Measurements from ENCODE around the gene DAAM2. TPM values are rescaled to one million over a fixed set of nuclear protein-coding genes. Genes with fewer than 3 reads are reported as not detected.

Gene DAAM2
- total and polyA plus RNA-seq, 2 of the 8 experiments (the other 6 are each of a cell fraction or from before 2014, with no cell fraction given) = 1.5 to 2.9 TPM

GRCh38 chr6:39903656-39904055 is 111.5 kb downstream of the DAAM2 start:
- Histone ChIP-seq H4K8ac (ENCODE audit: extremely low read depth, insufficient read depth, low read length) (no peak overlapping the region; the same call in 1 of the 2 replicates), H2BK15ac (ENCODE audit: low read length) (no peak overlapping the region), H3K14ac (ENCODE audit: insufficient read length) (no peak overlapping the region), H3K4me2 (ENCODE audit: insufficient read depth in 1 of 2, low read depth in 2 of 2, low read length in 2 of 2) (no peak overlapping the region), H3K27ac (ENCODE audit: low read depth, low read length) (no peak overlapping the region), H2BK5ac (ENCODE audit: low read depth, low read length) (no peak overlapping the region), H3K9ac (replicated peaks in 1 of 4; ENCODE audit: extremely low read depth in 1 of 4, low read depth in 3 of 4, low read length in 3 of 4) (no peak overlapping the region), H4K20me1 (replicated peaks in 1 of 2; ENCODE audit: control insufficient read depth in 1 of 2, insufficient read depth in 2 of 2, low read length in 2 of 2) (no peaks in the 10 kb centered on the region), H3K18ac (ENCODE audit: extremely low read depth, low read length) (no peak overlapping the region), H3K23ac (ENCODE audit: insufficient read length) (no peak overlapping the region), H3K79me1 (ENCODE audit: low read depth, low read length) (no peaks in the 10 kb centered on the region), H3K56ac (replicated peaks; ENCODE audit: insufficient read length, low read depth, low read length) (no peak overlapping the region), H3K4me1 (replicated peaks in 1 of 4; ENCODE audit: control insufficient read depth in 3 of 4, insufficient read depth in 4 of 4, low read length in 3 of 4) (no peaks in the 10 kb centered on the region; a peak in 3 of 7 replicates), H2AFZ (ENCODE audit: low read length) (no peak overlapping the region), H2BK120ac (replicated peaks; ENCODE audit: low read depth, low read length) (no peak overlapping the region), H4K91ac (replicated peaks; ENCODE audit: insufficient read length, low read length) (no peak overlapping the region), H3K4ac (replicated peaks; ENCODE audit: insufficient read length, low read depth, low read length) (no peak overlapping the region), H3K36me3 (ENCODE audit: control insufficient read depth in 2 of 4, insufficient read depth in 4 of 4, low read length in 3 of 4) (peaks cover 0 to 4% (median 0%) of the 10 kb centered on the region in 4 experiments; a peak in 1 of 8 replicates), H3K27me3 (replicated peaks in 1 of 4; ENCODE audit: control insufficient read depth in 3 of 4, extremely low read depth in 1 of 4, insufficient read depth in 3 of 4, low read length in 3 of 4) (0 out of 7 replicates have a peak, but pooled peaks cover 0 to 2% (median 0%) of the 10 kb centered on the region in 4 experiments), H3K79me2 (ENCODE audit: control insufficient read depth in 1 of 2, insufficient read depth in 2 of 2, low read length in 2 of 2) (no peaks in the 10 kb centered on the region), H2BK12ac (ENCODE audit: low read depth, low read length) (no peak overlapping the region), H3K9me3 (ENCODE audit: insufficient read depth in 2 of 2, low read depth in 1 of 2, low read length in 1 of 2) (no peaks in the 10 kb centered on the region), H2AK5ac (ENCODE audit: low read depth, low read length) (no peak overlapping the region), H3K4me3 (ENCODE audit: extremely low read depth in 1 of 4, insufficient read depth in 2 of 4, low read depth in 3 of 4, low read length in 4 of 4) (no peak overlapping the region), H4K5ac (ENCODE audit: insufficient read length, low read depth, low read length) (no peak overlapping the region), H3K23me2 (ENCODE audit: low read depth, low read length) (no peaks in the 10 kb centered on the region), H2BK20ac (ENCODE audit: low read length) (no peak overlapping the region)
- ChIA-PET POLR2A (ENCODE audit: partially characterized antibody) (interaction anchor here (1.7 to 2.0 kb wide), 3 partner anchors 8 to 23 kb away, joined by 5 to 6 read pairs (median 5); no protein-coding TSS in a partner anchor), CTCF (ENCODE audit: partially characterized antibody) (interaction anchor here (0.7 to 4.5 kb wide), 10 partner anchors 9 to 556 kb away, joined by 3 to 30 read pairs (median 3); no protein-coding TSS in a partner anchor)
- FAIRE-seq = no peak
- 96% methylated on average over 4 of the region's 6 CpGs; no CpG with 5 or more reads in 1 of the 2 experiments for WGBS, 2 experiments (ENCODE audit: extremely low coverage in 1 of 2, insufficient coverage in 1 of 2, insufficient read length in 1 of 2, insufficient replicate concordance in 2 of 2, low coverage in 1 of 2, low lambda C conversion rate in 2 of 2, missing lambda C conversion rate in 1 of 2)
- TF ChIP-seq YY1 (IDR thresholded peaks at IDR 0.05; ENCODE audit: low read depth, low read length) (no peak), POU5F1 (IDR thresholded peaks at IDR 0.05; ENCODE audit: low read depth, low read length) (no peak), ASH2L (IDR thresholded peaks at IDR 0.05; ENCODE audit: low read length) (no peak)
- DNase-seq (ENCODE audit: low read depth in 1 of 2, low spot score in 2 of 2) = no peak
